HEK293T (cell line): ENCODE results near the gene RBBP6.

Experiments used
- ARNT ChIP-seq: fragments of 450-650 bp; IDR thresholded peaks from 2 replicates; pipeline ENCODE4 v1.6.1; 2017; ENCODE audit warnings: mild to moderate bottlenecking
- BHLHE40 ChIP-seq: fragments of 450-650 bp; IDR thresholded peaks from 2 replicates; pipeline ENCODE4 v1.6.1; 2016; ENCODE audit warnings: mild to moderate bottlenecking, moderate library complexity, borderline replicate concordance
- CTBP1 ChIP-seq: fragments of 450-650 bp; IDR thresholded peaks from 2 replicates; pipeline ENCODE4 v1.6.1; 2016; ENCODE audit warnings: borderline replicate concordance
- ELF4 ChIP-seq: fragments of 450-650 bp; IDR thresholded peaks from 2 replicates; pipeline ENCODE4 v1.6.1; 2017; ENCODE audit warnings: antibody characterized with exemption
- FOXA1 ChIP-seq: fragments of 450-650 bp; IDR thresholded peaks from 2 replicates; pipeline ENCODE4 v1.6.1; 2016; ENCODE audit warnings: mild to moderate bottlenecking
- FOXK2 ChIP-seq: fragments of 450-650 bp; IDR thresholded peaks from 2 replicates; pipeline ENCODE4 v1.6.1; 2016; ENCODE audit warnings: mild to moderate bottlenecking
- FOXM1 ChIP-seq: fragments of 450-650 bp; IDR thresholded peaks from 2 replicates; pipeline ENCODE4 v1.6.1; 2017; ENCODE audit warnings: mild to moderate bottlenecking, borderline replicate concordance
- HDGF ChIP-seq: fragments of 450-650 bp; IDR thresholded peaks from 2 replicates; pipeline ENCODE4 v1.6.1; 2017; ENCODE audit warnings: antibody characterized with exemption, borderline replicate concordance
- L3MBTL2 ChIP-seq: fragments of 450-650 bp; conservative IDR thresholded peaks from 2 replicates; pipeline ENCODE4 v1.6.1; 2016; ENCODE audit warnings: mild to moderate bottlenecking
- SP1 ChIP-seq: fragments of 450-650 bp; IDR thresholded peaks from 2 replicates; pipeline ENCODE4 v1.6.1; 2017
- SUZ12 ChIP-seq: fragments of 450-650 bp; IDR thresholded peaks from 2 replicates; pipeline ENCODE4 v1.6.1; 2016; ENCODE audit warnings: mild to moderate bottlenecking
- TARDBP ChIP-seq: fragments of 450-650 bp; IDR thresholded peaks from 2 replicates; pipeline ENCODE4 v1.6.1; 2016
- ZNF384 ChIP-seq: fragments of 450-650 bp; IDR thresholded peaks from 2 replicates; pipeline ENCODE4 v1.6.1; 2016
- TF ChIP-seq, protein P1 (sequence below): fragments of 450-650 bp; IDR thresholded peaks from 2 replicates; pipeline ENCODE4 v1.6.1; 2016

- TF ChIP-seq, protein P1, sequence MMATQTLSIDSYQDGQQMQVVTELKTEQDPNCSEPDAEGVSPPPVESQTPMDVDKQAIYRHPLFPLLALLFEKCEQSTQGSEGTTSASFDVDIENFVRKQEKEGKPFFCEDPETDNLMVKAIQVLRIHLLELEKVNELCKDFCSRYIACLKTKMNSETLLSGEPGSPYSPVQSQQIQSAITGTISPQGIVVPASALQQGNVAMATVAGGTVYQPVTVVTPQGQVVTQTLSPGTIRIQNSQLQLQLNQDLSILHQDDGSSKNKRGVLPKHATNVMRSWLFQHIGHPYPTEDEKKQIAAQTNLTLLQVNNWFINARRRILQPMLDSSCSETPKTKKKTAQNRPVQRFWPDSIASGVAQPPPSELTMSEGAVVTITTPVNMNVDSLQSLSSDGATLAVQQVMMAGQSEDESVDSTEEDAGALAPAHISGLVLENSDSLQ = no peak
- TF ChIP-seq SP1 (no peak), BHLHE40 (no peak), ARNT (no peak), FOXM1 (no peak), SUZ12 (no peak), CTBP1 (no peak), L3MBTL2 (no peak), ZNF384 (no peak), HDGF (no peak), FOXK2 (no peak), FOXA1 (no peak), TARDBP (no peak), ELF4 (no peak)
These were observed 14.3 kb upstream of the RBBP6 start for GRCh38 chr16:24524855-24525677.
